ENCODE data around the gene MOAP1. TPM values are rescaled to one million over a fixed set of nuclear protein-coding genes. Genes with fewer than 3 reads are reported as not detected.

MOAP1 gene
- total RNA-seq, 1 donor from 2014 or later = 16.1 TPM

DNA sequence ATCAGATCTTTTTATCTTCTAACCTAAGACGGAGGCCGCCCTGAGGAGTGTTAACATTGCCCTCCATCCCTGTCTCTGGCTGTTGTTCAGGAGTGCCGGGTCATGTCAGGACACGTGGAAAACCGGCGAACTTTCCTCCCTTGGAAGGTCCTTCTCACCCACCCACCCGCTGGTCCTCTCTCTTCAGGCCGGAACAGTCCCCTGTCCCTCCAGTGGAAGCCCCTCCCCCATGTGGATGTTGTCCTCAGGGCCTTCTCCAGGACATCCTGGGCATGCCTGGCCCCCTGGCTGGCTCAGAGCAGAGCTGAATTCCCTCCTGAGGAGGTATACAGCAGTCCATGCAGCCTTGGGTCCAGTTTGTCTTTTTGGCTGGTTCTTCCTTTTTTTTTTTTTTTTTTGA is 48.7 kb downstream of the MOAP1 start:
- H3K27me3 Mint-ChIP-seq (ENCODE audit: low read depth, unreplicated experiment) = peaks cover 23% of the 10 kb centered on the region
- TF ChIP-seq, protein P1, sequence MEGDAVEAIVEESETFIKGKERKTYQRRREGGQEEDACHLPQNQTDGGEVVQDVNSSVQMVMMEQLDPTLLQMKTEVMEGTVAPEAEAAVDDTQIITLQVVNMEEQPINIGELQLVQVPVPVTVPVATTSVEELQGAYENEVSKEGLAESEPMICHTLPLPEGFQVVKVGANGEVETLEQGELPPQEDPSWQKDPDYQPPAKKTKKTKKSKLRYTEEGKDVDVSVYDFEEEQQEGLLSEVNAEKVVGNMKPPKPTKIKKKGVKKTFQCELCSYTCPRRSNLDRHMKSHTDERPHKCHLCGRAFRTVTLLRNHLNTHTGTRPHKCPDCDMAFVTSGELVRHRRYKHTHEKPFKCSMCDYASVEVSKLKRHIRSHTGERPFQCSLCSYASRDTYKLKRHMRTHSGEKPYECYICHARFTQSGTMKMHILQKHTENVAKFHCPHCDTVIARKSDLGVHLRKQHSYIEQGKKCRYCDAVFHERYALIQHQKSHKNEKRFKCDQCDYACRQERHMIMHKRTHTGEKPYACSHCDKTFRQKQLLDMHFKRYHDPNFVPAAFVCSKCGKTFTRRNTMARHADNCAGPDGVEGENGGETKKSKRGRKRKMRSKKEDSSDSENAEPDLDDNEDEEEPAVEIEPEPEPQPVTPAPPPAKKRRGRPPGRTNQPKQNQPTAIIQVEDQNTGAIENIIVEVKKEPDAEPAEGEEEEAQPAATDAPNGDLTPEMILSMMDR (IDR thresholded peaks at IDR 0.05; ENCODE audit: insufficient read depth, low read depth, low read length) = no peak
- no peak for TF ChIP-seq EZH2 (IDR thresholded peaks at IDR 0.05; ENCODE audit: insufficient read depth, low read length)
- no peaks in the 10 kb centered on the region for H3K36me3 ChIP-seq (ENCODE audit: insufficient read depth, low read length)
- H3K27ac Mint-ChIP-seq (ENCODE audit: unreplicated experiment) = no peak overlapping the region
- H3K4me1 ChIP-seq (ENCODE audit: insufficient read depth, low read length) = no peaks in the 10 kb centered on the region
- H3K79me2 ChIP-seq (ENCODE audit: insufficient read depth, low read length) = no peaks in the 10 kb centered on the region
- H3K27ac ChIP-seq (ENCODE audit: low read depth, low read length) = no peak overlapping the region
- H3K4me3 Mint-ChIP-seq (ENCODE audit: unreplicated experiment) = no peak overlapping the region
- FAIRE-seq (no peak), DNase-seq (ENCODE audit: low read depth) (no peak)
- no peaks in the 10 kb centered on the region for H3K4me1 Mint-ChIP-seq (ENCODE audit: low read depth, unreplicated experiment)
- no peaks in the 10 kb centered on the region for H3K36me3 Mint-ChIP-seq (ENCODE audit: low read depth, unreplicated experiment)
- no peaks in the 10 kb centered on the region for H3K9me3 ChIP-seq (ENCODE audit: insufficient read depth, low read depth, low read length)
- H2AFZ ChIP-seq (ENCODE audit: low read depth, low read length) = no peak overlapping the region
- no peaks in the 10 kb centered on the region for H4K20me1 ChIP-seq (ENCODE audit: insufficient read depth, low read length)
- no peak overlapping the region for H3K4me2 ChIP-seq (ENCODE audit: low read length)
- no peaks in the 10 kb centered on the region for H3K9me3 Mint-ChIP-seq (ENCODE audit: unreplicated experiment)
- no peak overlapping the region for H3K4me3 ChIP-seq (ENCODE audit: insufficient read depth, low read depth, low read length)
- H3K27me3 ChIP-seq (ENCODE audit: insufficient read depth, low read length) = peaks cover 2% of the 10 kb centered on the region
- H3K9ac ChIP-seq (ENCODE audit: low read length) = no peak overlapping the region

DNA sequence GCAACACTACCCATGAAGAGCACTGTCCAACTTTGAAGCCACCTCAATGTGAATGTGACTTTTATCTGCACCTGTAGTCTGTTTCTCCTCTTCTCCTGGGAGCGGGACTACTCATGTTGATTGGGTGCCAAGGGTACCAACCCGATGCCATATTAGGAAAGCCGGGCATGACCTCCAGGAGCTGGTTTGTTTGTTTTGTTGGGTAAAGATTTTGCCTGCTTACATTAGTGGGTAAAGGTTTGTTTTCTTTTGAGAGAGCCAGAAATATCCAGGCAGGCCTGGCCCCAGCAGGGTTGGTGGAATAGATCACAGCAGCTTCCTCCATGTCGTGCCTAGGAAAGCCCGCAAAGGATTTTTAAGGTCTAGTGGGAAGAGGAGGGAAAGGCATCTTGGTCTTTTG is 49.3 kb downstream of the MOAP1 start:
- Histone ChIP-seq H3K4me2 (ENCODE audit: low read length) (no peak overlapping the region), H3K4me3 (ENCODE audit: insufficient read depth, low read depth, low read length) (no peak overlapping the region), H4K20me1 (ENCODE audit: insufficient read depth, low read length) (no peaks in the 10 kb centered on the region), H3K9ac (ENCODE audit: low read length) (no peak overlapping the region), H3K4me1 (ENCODE audit: insufficient read depth, low read length) (no peaks in the 10 kb centered on the region), H2AFZ (ENCODE audit: low read depth, low read length) (no peak overlapping the region), H3K27ac (ENCODE audit: low read depth, low read length) (no peak overlapping the region), H3K36me3 (ENCODE audit: insufficient read depth, low read length) (no peaks in the 10 kb centered on the region), H3K79me2 (ENCODE audit: insufficient read depth, low read length) (no peaks in the 10 kb centered on the region), H3K9me3 (ENCODE audit: insufficient read depth, low read depth, low read length) (no peaks in the 10 kb centered on the region), H3K27me3 (ENCODE audit: insufficient read depth, low read length) (peaks cover 2% of the 10 kb centered on the region)
- TF ChIP-seq EZH2 (IDR thresholded peaks at IDR 0.05; ENCODE audit: insufficient read depth, low read length) = no peak
- TF ChIP-seq, protein P1 (IDR thresholded peaks at IDR 0.05; ENCODE audit: insufficient read depth, low read depth, low read length) = no peak
- Mint-ChIP-seq H3K27ac (ENCODE audit: unreplicated experiment) (no peak overlapping the region), H3K4me1 (ENCODE audit: low read depth, unreplicated experiment) (no peaks in the 10 kb centered on the region), H3K9me3 (ENCODE audit: unreplicated experiment) (no peaks in the 10 kb centered on the region), H3K27me3 (ENCODE audit: low read depth, unreplicated experiment) (peaks cover 20% of the 10 kb centered on the region), H3K36me3 (ENCODE audit: low read depth, unreplicated experiment) (no peaks in the 10 kb centered on the region), H3K4me3 (ENCODE audit: unreplicated experiment) (no peak overlapping the region)
- DNase-seq (ENCODE audit: low read depth) = no peak
- no peak for FAIRE-seq

DNA sequence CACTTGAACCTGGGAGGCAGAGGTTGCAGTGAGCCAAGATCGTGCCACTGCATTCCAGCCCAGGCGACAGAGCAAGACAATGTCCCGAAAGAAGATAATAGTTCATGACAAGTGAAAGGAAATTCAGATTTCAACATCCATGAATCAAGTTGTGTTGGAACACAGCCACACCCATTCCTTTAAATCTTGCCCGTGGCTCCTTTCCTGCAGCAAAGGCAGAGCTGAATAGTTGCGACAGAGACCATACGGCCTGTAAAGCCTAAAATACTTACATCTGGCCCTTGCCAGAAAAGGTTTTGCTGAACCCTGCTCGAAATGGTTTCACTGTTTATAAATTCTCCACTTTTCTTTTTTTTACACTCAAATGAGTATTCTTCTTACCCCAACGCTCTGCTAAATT is 51.2 kb downstream of the MOAP1 start:
- FAIRE-seq = no peak
- Histone ChIP-seq H3K4me3 (ENCODE audit: insufficient read depth, low read depth, low read length) (no peak overlapping the region), H3K27me3 (ENCODE audit: insufficient read depth, low read length) (peaks cover 12% of the 10 kb centered on the region), H2AFZ (ENCODE audit: low read depth, low read length) (no peak overlapping the region), H3K9me3 (ENCODE audit: insufficient read depth, low read depth, low read length) (no peaks in the 10 kb centered on the region), H3K9ac (ENCODE audit: low read length) (no peak overlapping the region), H3K36me3 (ENCODE audit: insufficient read depth, low read length) (no peaks in the 10 kb centered on the region), H3K27ac (ENCODE audit: low read depth, low read length) (no peak overlapping the region), H3K79me2 (ENCODE audit: insufficient read depth, low read length) (no peaks in the 10 kb centered on the region), H4K20me1 (ENCODE audit: insufficient read depth, low read length) (no peaks in the 10 kb centered on the region), H3K4me1 (ENCODE audit: insufficient read depth, low read length) (no peaks in the 10 kb centered on the region), H3K4me2 (ENCODE audit: low read length) (no peak overlapping the region)
- no peak for DNase-seq (ENCODE audit: low read depth)
- Mint-ChIP-seq H3K27ac (ENCODE audit: unreplicated experiment) (no peak overlapping the region), H3K36me3 (ENCODE audit: low read depth, unreplicated experiment) (no peaks in the 10 kb centered on the region), H3K9me3 (ENCODE audit: unreplicated experiment) (no peaks in the 10 kb centered on the region), H3K4me3 (ENCODE audit: unreplicated experiment) (no peak overlapping the region), H3K27me3 (ENCODE audit: low read depth, unreplicated experiment) (peaks cover 26% of the 10 kb centered on the region), H3K4me1 (ENCODE audit: low read depth, unreplicated experiment) (no peaks in the 10 kb centered on the region)
- TF ChIP-seq EZH2 (IDR thresholded peaks at IDR 0.05; ENCODE audit: insufficient read depth, low read length) = no peak
- TF ChIP-seq, protein P1 (IDR thresholded peaks at IDR 0.05; ENCODE audit: insufficient read depth, low read depth, low read length) = no peak

All from astrocyte (in vitro differentiated cells and primary cell).